Keratinocyte (primary cell): Measurements from ENCODE around the gene RBM19.

Experiments used
- CTCF ChIP-seq, 3 experiments: IDR thresholded peaks in 1 of 3; conservative IDR thresholded peaks in 1 of 3; optimal IDR thresholded peaks in 1 of 3; 2 replicates in 2 of 3; 3 replicates in 1 of 3; pipeline versions ENCODE3 to v1.5.1; 2011; ENCODE audit warnings: low read length in 3 of 3, mild to moderate bottlenecking in 3 of 3, moderate library complexity in 2 of 3, control low read depth in 1 of 3, inconsistent platforms in 1 of 3; ENCODE audit not compliant: insufficient read depth in 2 of 3; ENCODE audit errors: extremely low read depth in 1 of 3
- EZH2 ChIP-seq: IDR thresholded peaks from one replicate; pipeline ENCODE4 v1.6.1; 2012; ENCODE audit warnings: inconsistent platforms, mild to moderate bottlenecking, low read length, moderate library complexity

GRCh38 chr12:113970211-113970610 is 4.1 kb upstream of the RBM19 start:
- TF ChIP-seq CTCF (optimal IDR thresholded peaks at IDR 0.05 in 1 of 3, IDR thresholded peaks at IDR 0.05 in 1 of 3, conservative IDR thresholded peaks at IDR 0.05 in 1 of 3; ENCODE audit: extremely low read depth in 1 of 3, insufficient read depth in 2 of 3, low read length in 3 of 3) (no peak), EZH2 (no peak)
